ENCODE results near the gene ESR1.

ESR1 gene

GRCh38 chr6:152173957-152174356 is 366.5 kb downstream of the ESR1 start:
- DNase-seq (ENCODE audit: low read depth) = no peak

GRCh38 chr6:152176268-152176667 is 368.8 kb downstream of the ESR1 start:
- DNase-seq (ENCODE audit: low read depth) = no peak

All from GM04504 (cell line).